ENCODE measurements around the gene SLFNL1. TPM values are rescaled to one million over a fixed set of nuclear protein-coding genes. Genes with fewer than 3 reads are reported as not detected.
A peak's percentile ranks its signal among the peaks of the same experiment; 100 is the strongest.

SLFNL1 gene
- polyA plus RNA-seq, 3 donors, result 0.04 to 0.11 TPM; not detected in 1

GRCh38 chr1:41041614-41042270 lies 20.2 kb upstream of the SLFNL1 start:
- Mint-ChIP-seq H3K4me3 (no peak overlapping the region), H3K27me3 (ENCODE audit: low read depth in 3 of 3) (peaks cover 0 to 2% (median 0%) of the 10 kb centered on the region in 3 donors), H3K9me3 (no peaks in the 10 kb centered on the region), H3K36me3 (peaks cover 38 to 53% of the 10 kb centered on the region in 2 donors), H3K27ac (peak overlapping the region in 6 of 7 donors; percentile 3 to 72 (median 56)), H3K4me1 (peaks cover 10% of the 10 kb centered on the region)
- peaks cover 0 to 10% of the 10 kb centered on the region in 2 donors for H3K4me1 ChIP-seq (ENCODE audit: control insufficient read depth in 1 of 2, insufficient read depth in 2 of 2, low read length in 2 of 2)
- H3K4me3 ChIP-seq (replicated peaks in 1 of 3; ENCODE audit: low read depth in 2 of 3, low read length in 3 of 3), result no peak overlapping the region
- H4K20me1 ChIP-seq (ENCODE audit: insufficient read depth, low read length), result no peaks in the 10 kb centered on the region
- no peak overlapping the region for H3K9ac ChIP-seq (ENCODE audit: insufficient read depth, low read length, poor library complexity, severe bottlenecking)
- no peak for TF ChIP-seq CTCF (IDR thresholded peaks at IDR 0.05)
- H3K79me2 ChIP-seq (ENCODE audit: insufficient read depth, low read length), result no peaks in the 10 kb centered on the region
- intact Hi-C loops (cut with micrococcal nuclease), result no loop called here
- peak in 2 of 3 donors; percentile 4 to 5 for DNase-seq
- no peak overlapping the region for H3K4me2 ChIP-seq (replicated peaks; ENCODE audit: extremely low read depth, low read length, poor library complexity, severe bottlenecking)
- WGBS (ENCODE audit: insufficient coverage), result 100% methylated on average over 2 of the region's 3 CpGs
- no peak overlapping the region for H2AFZ ChIP-seq (ENCODE audit: insufficient read depth, low read depth, low read length, poor library complexity, severe bottlenecking)
- peaks cover 19 to 65% of the 10 kb centered on the region in 2 donors for H3K36me3 ChIP-seq (replicated peaks in 1 of 2; ENCODE audit: control insufficient read depth in 1 of 2, insufficient read depth in 2 of 2, low read length in 2 of 2)
- peak overlapping the region in 1 of 2 donors; percentile 56 for H3K27ac ChIP-seq (ENCODE audit: low read depth in 1 of 2, low read length in 2 of 2)
- no peaks in the 10 kb centered on the region for H3K9me3 ChIP-seq (replicated peaks in 1 of 2; ENCODE audit: control insufficient read depth in 1 of 2, insufficient read depth in 1 of 2, low read length in 2 of 2)
- no peaks in the 10 kb centered on the region for H3K27me3 ChIP-seq (ENCODE audit: control insufficient read depth in 2 of 2, insufficient read depth in 2 of 2, low read length in 2 of 2)

DNA sequence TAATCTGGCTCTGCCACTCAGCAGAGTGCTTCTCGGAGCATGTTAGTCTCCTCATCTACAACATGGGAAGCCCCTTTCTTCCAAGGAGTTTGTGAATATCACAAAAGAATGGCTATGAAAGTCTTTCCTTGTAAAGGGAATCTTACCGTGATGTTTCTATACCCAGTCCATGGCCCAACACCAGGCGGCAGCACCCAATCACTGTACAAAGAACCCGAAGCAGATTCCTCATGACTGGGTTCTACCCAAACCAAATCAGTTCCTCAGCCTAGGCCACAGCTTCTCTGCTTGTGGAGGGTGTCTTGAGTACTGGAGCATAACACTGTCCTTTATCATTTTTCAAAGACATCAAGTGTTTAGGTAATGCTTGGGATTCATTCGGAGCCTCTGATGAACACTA lies 16.6 kb upstream of the SLFNL1 start:
- H3K27ac ChIP-seq (ENCODE audit: low read depth in 1 of 2, low read length in 2 of 2), result no peak overlapping the region
- no peak overlapping the region for H3K4me3 ChIP-seq (replicated peaks in 1 of 3; ENCODE audit: low read depth in 2 of 3, low read length in 3 of 3)
- H3K9me3 ChIP-seq (replicated peaks in 1 of 2; ENCODE audit: control insufficient read depth in 1 of 2, insufficient read depth in 1 of 2, low read length in 2 of 2), result no peaks in the 10 kb centered on the region
- Mint-ChIP-seq H3K4me1 (peaks cover 10% of the 10 kb centered on the region), H3K27me3 (ENCODE audit: low read depth in 3 of 3) (no peaks in the 10 kb centered on the region), H3K9me3 (no peaks in the 10 kb centered on the region), H3K27ac (no peak overlapping the region), H3K4me3 (no peak overlapping the region), H3K36me3 (peaks cover 23 to 28% of the 10 kb centered on the region in 2 donors)
- H3K4me1 ChIP-seq (ENCODE audit: control insufficient read depth in 1 of 2, insufficient read depth in 2 of 2, low read length in 2 of 2), result peaks cover 0 to 10% of the 10 kb centered on the region in 2 donors
- H2AFZ ChIP-seq (ENCODE audit: insufficient read depth, low read depth, low read length, poor library complexity, severe bottlenecking), result no peak overlapping the region
- peaks cover 23 to 70% of the 10 kb centered on the region in 2 donors for H3K36me3 ChIP-seq (replicated peaks in 1 of 2; ENCODE audit: control insufficient read depth in 1 of 2, insufficient read depth in 2 of 2, low read length in 2 of 2)
- H3K27me3 ChIP-seq (ENCODE audit: control insufficient read depth in 2 of 2, insufficient read depth in 2 of 2, low read length in 2 of 2), result no peaks in the 10 kb centered on the region
- H4K20me1 ChIP-seq (ENCODE audit: insufficient read depth, low read length), result no peaks in the 10 kb centered on the region
- no peak overlapping the region for H3K4me2 ChIP-seq (replicated peaks; ENCODE audit: extremely low read depth, low read length, poor library complexity, severe bottlenecking)
- intact Hi-C loops (cut with micrococcal nuclease), result no loop called here
- H3K9ac ChIP-seq (ENCODE audit: insufficient read depth, low read length, poor library complexity, severe bottlenecking), result no peak overlapping the region
- no peak for DNase-seq
- no CpG with 5 or more reads among the region's 5 CpGs for WGBS (ENCODE audit: insufficient coverage)
- TF ChIP-seq CTCF (IDR thresholded peaks at IDR 0.05), result no peak
- no peaks in the 10 kb centered on the region for H3K79me2 ChIP-seq (ENCODE audit: insufficient read depth, low read length)

Data from CD14-positive monocyte (primary cell).